Lung (tissue), 16 donors: ENCODE results near the gene IL7R. TPM values are rescaled to one million over a fixed set of nuclear protein-coding genes. Genes with fewer than 3 reads are reported as not detected.

Source experiments
- ATAC-seq: fragments of 200-7000 bp; cut with Tn5 transposase; one replicate; pipeline ENCODE4 v1.9.1; 2020; ENCODE audit warnings: moderate number of reproducible peaks; ENCODE audit not compliant: insufficient read depth, low FRiP score
- DNase-seq, 3 donors: peaks; one replicate each; pipeline ENCODE4 v3.0.0-alpha.2; 2013 to 2017
- H3K27ac ChIP-seq, 2 donors: one replicate each; pipeline ENCODE4 v1.5.1; 2013; ENCODE audit warnings: mild to moderate bottlenecking in 2 of 2, moderate library complexity in 2 of 2, control low read depth in 1 of 2, inconsistent platforms in 1 of 2, low read depth in 1 of 2, low read length in 1 of 2
- H3K27me3 ChIP-seq, 3 donors: one replicate each; pipeline ENCODE4 v1.5.1; 2013; ENCODE audit warnings: low read length in 2 of 3; ENCODE audit not compliant: control insufficient read depth in 3 of 3, insufficient read depth in 3 of 3
- H3K36me3 ChIP-seq, 4 donors: one replicate each; pipeline ENCODE4 v1.5.1; 2013; ENCODE audit warnings: low read length in 4 of 4, mild to moderate bottlenecking in 1 of 4, moderate library complexity in 1 of 4; ENCODE audit not compliant: control insufficient read depth in 4 of 4, insufficient read depth in 4 of 4
- H3K4me1 ChIP-seq, 5 donors: one replicate each; pipeline ENCODE4 v1.5.1; 2013; ENCODE audit warnings: low read length in 5 of 5, mild to moderate bottlenecking in 2 of 5, moderate library complexity in 1 of 5; ENCODE audit not compliant: control insufficient read depth in 5 of 5, insufficient read depth in 5 of 5
- H3K4me3 ChIP-seq: one replicate; pipeline ENCODE4 v1.5.1; 2013; ENCODE audit warnings: mild to moderate bottlenecking, control low read depth, moderate library complexity
- H3K9ac ChIP-seq, 2 donors: one replicate each; pipeline ENCODE4 v1.5.1; 2013; ENCODE audit warnings: low read length in 2 of 2, control low read depth in 1 of 2; ENCODE audit not compliant: insufficient read depth in 1 of 2
- H3K9me3 ChIP-seq, 4 donors: one replicate each; pipeline ENCODE4 v1.5.1; 2013; ENCODE audit warnings: low read length in 3 of 4, mild to moderate bottlenecking in 1 of 4, moderate library complexity in 1 of 4; ENCODE audit not compliant: control insufficient read depth in 4 of 4, insufficient read depth in 3 of 4
- CTCF ChIP-seq: IDR thresholded peaks from 2 replicates; pipeline ENCODE4 v1.5.1; 2012; ENCODE audit warnings: mild to moderate bottlenecking; ENCODE audit errors: control extremely low read depth, extremely low read depth
- WGBS, 2 donors: extraction: QIAGEN DNeasy Blood & Tissue Kit; methylation state at CpG; one replicate each; pipeline ENCODE4 v1.1.7; 2013; 5-methylcytosine and 5-hydroxymethylcytosine counted together
- long read RNA-seq, 5 donors: transcript quantifications; one replicate each; lab custom pipeline, GENCODE V29; 2026
- polyA plus RNA-seq, 2 donors: library from polyadenylated mRNA; stranded (reverse); fragments of 200-250 nt; gene quantifications; one replicate each; pipeline ENCODE4 v1.2.1, GENCODE V29; 2013
- total RNA-seq, 2 donors: library from RNA; depleted of rRNA in 1 of 2; stranded (reverse); fragments of >200 nt in 1 of 2; gene quantifications; one replicate each; pipeline ENCODE4 v1.2.1, GENCODE V29; 2014 to 2021
- donor health status: control.
- donor health status: control.
- donor health status: Bipolar disorder and iron deficiency.
- donor health status: healthy.
- donor health status: DM: yes; HTN: yes; CAD: no.

Gene IL7R, protein sequence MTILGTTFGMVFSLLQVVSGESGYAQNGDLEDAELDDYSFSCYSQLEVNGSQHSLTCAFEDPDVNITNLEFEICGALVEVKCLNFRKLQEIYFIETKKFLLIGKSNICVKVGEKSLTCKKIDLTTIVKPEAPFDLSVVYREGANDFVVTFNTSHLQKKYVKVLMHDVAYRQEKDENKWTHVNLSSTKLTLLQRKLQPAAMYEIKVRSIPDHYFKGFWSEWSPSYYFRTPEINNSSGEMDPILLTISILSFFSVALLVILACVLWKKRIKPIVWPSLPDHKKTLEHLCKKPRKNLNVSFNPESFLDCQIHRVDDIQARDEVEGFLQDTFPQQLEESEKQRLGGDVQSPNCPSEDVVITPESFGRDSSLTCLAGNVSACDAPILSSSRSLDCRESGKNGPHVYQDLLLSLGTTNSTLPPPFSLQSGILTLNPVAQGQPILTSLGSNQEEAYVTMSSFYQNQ
- total RNA-seq (10 to 100 TPM; 47.6 to 87.8 TPM), polyA plus RNA-seq (100 to 1,000 TPM in 1 of 2 donors, 10 to 100 TPM in 1; 10.9 to 120 TPM)
- long read RNA-seq, donor 1, partial matches to known transcripts: 0 of 1 reads
- long read RNA-seq, donor 1, other reads (novel, unspliced or antisense): 0 of 1 reads
- long read RNA-seq, donor 2: 0 reads
- long read RNA-seq, donor 3: 0 reads
- long read RNA-seq, donor 4: 0 reads
- long read RNA-seq, donor 5: 0 reads

GRCh38 chr5:35856765-35857351 lies at the start of gene IL7R:
Gene IL7R, plus strand, starts transcription at chr5:35856891. Its CDS starts 87 bp downstream, at chr5:35856978.
- no peak within 1 kb of the TSS for H3K4me3 ChIP-seq
- no peak for DNase-seq
- peaks cover 0 to 6% (median 0%) of the 10 kb centered on the region in 5 donors for H3K4me1 ChIP-seq
- no peaks in the 10 kb centered on the region for H3K36me3 ChIP-seq
- WGBS, 2 donors: 29 to 50% methylated on average over 1 of the region's 1 CpG
- no peak for ATAC-seq
- TF ChIP-seq CTCF: no peak
- H3K27ac ChIP-seq: no peak within 1 kb of the TSS
- no peaks in the 10 kb centered on the region for H3K9me3 ChIP-seq
- H3K27me3 ChIP-seq: no peaks in the 10 kb centered on the region
- H3K9ac ChIP-seq: no peak within 1 kb of the TSS

DNA sequence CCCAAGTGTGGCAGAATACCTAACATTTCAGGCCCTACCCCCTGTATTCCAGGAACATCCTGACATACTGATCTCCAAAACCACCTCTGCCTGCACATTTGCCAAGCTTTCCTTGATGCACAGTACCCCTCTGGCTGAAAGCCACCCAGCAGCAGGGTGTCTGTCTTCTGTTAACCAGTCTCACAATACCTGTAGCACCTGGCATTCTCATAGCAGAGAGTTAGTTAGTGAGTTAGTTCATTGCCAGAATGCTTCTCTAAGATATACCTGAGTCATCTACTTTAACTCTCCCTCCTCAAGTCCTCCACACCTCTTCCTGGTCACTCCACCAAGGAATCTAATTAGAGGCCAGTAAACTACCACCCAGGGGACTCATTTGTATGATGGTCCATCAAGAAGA lies 46.1 kb upstream of the IL7R start:
- Histone ChIP-seq H3K27me3 (no peaks in the 10 kb centered on the region), H3K9ac (no peak overlapping the region), H3K4me1 (no peaks in the 10 kb centered on the region), H3K36me3 (no peaks in the 10 kb centered on the region), H3K27ac (no peak overlapping the region), H3K9me3 (peaks cover 0 to 2% (median 0%) of the 10 kb centered on the region in 4 donors), H3K4me3 (no peak overlapping the region)
- ATAC-seq: no peak
- DNase-seq: no peak
- TF ChIP-seq CTCF: no peak

- 64 to 72% methylated on average over 3 of the region's 3 CpGs for WGBS, 2 donors
- Histone ChIP-seq H3K27ac (no peak overlapping the region), H3K4me3 (no peak overlapping the region), H3K9me3 (peaks cover 0 to 5% (median 0%) of the 10 kb centered on the region in 4 donors), H3K4me1 (no peaks in the 10 kb centered on the region), H3K27me3 (no peaks in the 10 kb centered on the region), H3K9ac (no peak overlapping the region), H3K36me3 (no peaks in the 10 kb centered on the region)
- DNase-seq: no peak
- TF ChIP-seq CTCF: no peak
- no peak for ATAC-seq
These were observed 45.5 kb upstream of the IL7R start for GRCh38 chr5:35811108-35811741.
